SH-SY5Y (cell line): Measurements from ENCODE around the gene A1BG.

Source experiments
- GATA2 ChIP-seq: IDR thresholded peaks from 2 replicates; pipeline ENCODE4 v1.6.1; 2011; ENCODE audit warnings: mild to moderate bottlenecking, low read depth, low read length
- GATA3 ChIP-seq: IDR thresholded peaks from 2 replicates; pipeline ENCODE4 v1.6.1; 2011; ENCODE audit warnings: low read depth, mild to moderate bottlenecking, low read length, moderate library complexity

GRCh38 chr19:58336820-58337219 is 16.5 kb downstream of the A1BG start:
- TF ChIP-seq GATA2, result no peak
- no peak for TF ChIP-seq GATA3
